Vagina (tissue), 2 donors: ENCODE results near the gene KIAA1755.

Experiments
- POLR2A ChIP-seq, 2 donors: fragments of 450-650 bp; IDR thresholded peaks; one replicate each; pipeline ENCODE4 v1.6.1; 2017; ENCODE audit warnings: antibody characterized with exemption in 2 of 2, mild to moderate bottlenecking in 2 of 2, moderate library complexity in 2 of 2
- POLR2AphosphoS5 ChIP-seq, 2 donors: sonication (generic); formaldehyde crosslinking; IDR thresholded peaks; one replicate each; pipeline ENCODE4 v1.9.0; 2017; ENCODE audit warnings: antibody characterized with exemption in 2 of 2, mild to moderate bottlenecking in 2 of 2, low read depth in 1 of 2; ENCODE audit not compliant: insufficient read depth in 1 of 2
- TF ChIP-seq, protein P1 (sequence below), 3 experiments: fragments of 450-650 bp in 2 of 3; fragments of 200-600 bp in 1 of 3; sonication (generic) in 1 of 3; IDR thresholded peaks; one replicate each; pipeline ENCODE4 v1.5.1; 2017 to 2019; ENCODE audit warnings: antibody characterized with exemption in 3 of 3, mild to moderate bottlenecking in 2 of 3, moderate library complexity in 2 of 3

- TF ChIP-seq POLR2AphosphoS5 (IDR thresholded peaks at IDR 0.05; ENCODE audit: insufficient read depth in 1 of 2, low read depth in 1 of 2) = no peak
- TF ChIP-seq, protein P1, sequence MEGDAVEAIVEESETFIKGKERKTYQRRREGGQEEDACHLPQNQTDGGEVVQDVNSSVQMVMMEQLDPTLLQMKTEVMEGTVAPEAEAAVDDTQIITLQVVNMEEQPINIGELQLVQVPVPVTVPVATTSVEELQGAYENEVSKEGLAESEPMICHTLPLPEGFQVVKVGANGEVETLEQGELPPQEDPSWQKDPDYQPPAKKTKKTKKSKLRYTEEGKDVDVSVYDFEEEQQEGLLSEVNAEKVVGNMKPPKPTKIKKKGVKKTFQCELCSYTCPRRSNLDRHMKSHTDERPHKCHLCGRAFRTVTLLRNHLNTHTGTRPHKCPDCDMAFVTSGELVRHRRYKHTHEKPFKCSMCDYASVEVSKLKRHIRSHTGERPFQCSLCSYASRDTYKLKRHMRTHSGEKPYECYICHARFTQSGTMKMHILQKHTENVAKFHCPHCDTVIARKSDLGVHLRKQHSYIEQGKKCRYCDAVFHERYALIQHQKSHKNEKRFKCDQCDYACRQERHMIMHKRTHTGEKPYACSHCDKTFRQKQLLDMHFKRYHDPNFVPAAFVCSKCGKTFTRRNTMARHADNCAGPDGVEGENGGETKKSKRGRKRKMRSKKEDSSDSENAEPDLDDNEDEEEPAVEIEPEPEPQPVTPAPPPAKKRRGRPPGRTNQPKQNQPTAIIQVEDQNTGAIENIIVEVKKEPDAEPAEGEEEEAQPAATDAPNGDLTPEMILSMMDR (IDR thresholded peaks at IDR 0.05) = no peak
- no peak for TF ChIP-seq POLR2A (IDR thresholded peaks at IDR 0.05)
Observed at GRCh38 chr20:38231531-38232121, 28.9 kb downstream of the KIAA1755 start.
